SK-N-SH (cell line): ENCODE results near the gene HSF4. TPM values are rescaled to one million over a fixed set of nuclear protein-coding genes. Genes with fewer than 3 reads are reported as not detected.

Experiments
- CTCF ChIA-PET: fragments of 300-600, 350-600 bp; formaldehyde crosslinking; extraction: SDS; loops from one replicate; lab custom pipeline; 2021; lab: Yijun Ruan, JAX
- POLR2A ChIA-PET: fragments of 350-600 bp; sonication (Branson Sonifier 250); formaldehyde crosslinking; extraction: SDS; loops from one replicate; lab custom pipeline; 2020; ENCODE audit warnings: antibody characterized with exemption, inconsistent platforms; lab: Yijun Ruan, JAX
- DNase-seq: peaks from one replicate; pipeline ENCODE4 v3.0.0; 2012
- H2AFZ ChIP-seq: fragments of 200-600 bp; sonication (generic); 2 replicates; pipeline ENCODE4 v1.8.1; 2016; ENCODE audit warnings: antibody characterized with exemption, mild to moderate bottlenecking, low read depth
- H3F3A ChIP-seq: fragments of 200-600 bp; sonication (generic); replicated peaks from 2 replicates; pipeline ENCODE3; 2016; ENCODE audit warnings: antibody characterized with exemption, mild to moderate bottlenecking; ENCODE audit not compliant: insufficient read depth
- H3K27ac ChIP-seq, 2 experiments: fragments of 200-500 bp in 1 of 2; fragments of 200-600 bp in 1 of 2; sonication (Bioruptor generic) in 1 of 2; sonication (generic), shearing (Covaris generic) in 1 of 2; 2 replicates each; pipeline versions ENCODE4 v1.5.1 to v1.6.1; 2014 to 2016; ENCODE audit warnings: low read depth in 2 of 2, inconsistent platforms in 1 of 2, low read length in 1 of 2, mild to moderate bottlenecking in 1 of 2, mixed read lengths in 1 of 2
- H3K27me3 ChIP-seq: fragments of 200-600 bp; sonication (generic), shearing (Covaris generic); 2 replicates; pipeline ENCODE4 v1.6.1; 2016; ENCODE audit warnings: mixed run types; ENCODE audit not compliant: insufficient read depth
- H3K36me3 ChIP-seq, 2 experiments: fragments of 200-500 bp in 1 of 2; fragments of 200-600 bp in 1 of 2; sonication (Bioruptor generic) in 1 of 2; sonication (generic) in 1 of 2; replicated peaks in 1 of 2; 2 replicates each; pipeline versions ENCODE3 to v1.5.1; 2014 to 2016; ENCODE audit warnings: low read length in 1 of 2, mild to moderate bottlenecking in 1 of 2; ENCODE audit not compliant: insufficient read depth in 2 of 2, control insufficient read depth in 1 of 2
- H3K4me1 ChIP-seq, 2 experiments: fragments of 200-500 bp in 1 of 2; fragments of 200-600 bp in 1 of 2; sonication (Bioruptor generic) in 1 of 2; sonication (generic), shearing (Covaris generic) in 1 of 2; 2 replicates each; pipeline versions ENCODE4 v1.5.1 to v1.6.1; 2014 to 2016; ENCODE audit warnings: low read depth in 1 of 2, low read length in 1 of 2, mixed run types in 1 of 2; ENCODE audit not compliant: insufficient read depth in 2 of 2, control insufficient read depth in 1 of 2
- H3K4me2 ChIP-seq: fragments of 200-600 bp; sonication (generic), shearing (Covaris generic); 2 replicates; pipeline ENCODE4 v1.6.1; 2017; ENCODE audit warnings: mixed run types
- H3K4me3 ChIP-seq, 2 experiments: fragments of 200-500 bp in 1 of 2; fragments of 200-600 bp in 1 of 2; sonication (Bioruptor generic) in 1 of 2; sonication (generic), shearing (Covaris generic) in 1 of 2; 2 replicates each; pipeline versions ENCODE4 v1.5.1 to v1.8.1; 2014 to 2016; ENCODE audit warnings: low read depth in 2 of 2, inconsistent platforms in 1 of 2, low read length in 1 of 2, mild to moderate bottlenecking in 1 of 2, mixed read lengths in 1 of 2, moderate library complexity in 1 of 2
- H3K79me2 ChIP-seq: fragments of 200-600 bp; sonication (generic); 2 replicates; pipeline ENCODE4 v1.8.1; 2017; ENCODE audit warnings: mild to moderate bottlenecking; ENCODE audit not compliant: insufficient read depth
- H3K9ac ChIP-seq: fragments of 200-600 bp; sonication (generic); 2 replicates; pipeline ENCODE4 v1.6.1; 2017; ENCODE audit warnings: mixed run types
- H3K9me2 ChIP-seq: fragments of 200-600 bp; sonication (generic); 2 replicates; pipeline ENCODE4 v1.6.1; 2017; ENCODE audit warnings: mixed run types
- H3K9me3 ChIP-seq: fragments of 200-600 bp; sonication (generic); 2 replicates; pipeline ENCODE4 v1.6.1; 2017; ENCODE audit warnings: mixed run types, mild to moderate bottlenecking, moderate library complexity
- H4K20me1 ChIP-seq: fragments of 200-600 bp; sonication (generic); 2 replicates; pipeline ENCODE4 v1.6.1; 2017; ENCODE audit warnings: mild to moderate bottlenecking, mixed run types; ENCODE audit not compliant: insufficient read depth
- CTCF ChIP-seq: fragments of 200-600 bp; sonication (generic); IDR thresholded peaks from 2 replicates; pipeline ENCODE4 v1.6.1; 2017; ENCODE audit warnings: antibody characterized with exemption, mild to moderate bottlenecking, moderate library complexity
- EP300 ChIP-seq, 2 experiments: IDR thresholded peaks; 2 replicates each; pipeline versions ENCODE4 v1.4.0 to v1.6.1; 2012; ENCODE audit warnings: borderline replicate concordance in 1 of 2, low read depth in 1 of 2, low read length in 1 of 2
- GABPA ChIP-seq: IDR thresholded peaks from 2 replicates; pipeline ENCODE4 v1.4.0; 2012; ENCODE audit warnings: low read depth, mild to moderate bottlenecking
- JUND ChIP-seq: IDR thresholded peaks from 2 replicates; pipeline ENCODE4 v1.4.0; 2012
- MAX ChIP-seq: IDR thresholded peaks from 2 replicates; pipeline ENCODE4 v1.4.0; 2012; ENCODE audit warnings: low read depth
- MXI1 ChIP-seq: IDR thresholded peaks from 2 replicates; pipeline ENCODE4 v1.6.1; 2012; ENCODE audit warnings: mild to moderate bottlenecking, low read depth, low read length, improper control_type of control experiment
- NFIC ChIP-seq: IDR thresholded peaks from 2 replicates; pipeline ENCODE4 v1.4.0; 2012; ENCODE audit warnings: borderline replicate concordance
- NRF1 ChIP-seq: IDR thresholded peaks from 2 replicates; pipeline ENCODE4 v1.6.1; 2012; ENCODE audit warnings: low read depth, mild to moderate bottlenecking, low read length
- PBX3 ChIP-seq: IDR thresholded peaks from 2 replicates; pipeline ENCODE4; 2012
- POLR2AphosphoS5 ChIP-seq: IDR thresholded peaks from 2 replicates; pipeline ENCODE4 v1.6.1; 2012; ENCODE audit warnings: low read depth, low read length
- RCOR1 ChIP-seq: fragments of 150-350 bp; IDR thresholded peaks from 2 replicates; pipeline ENCODE4 v1.6.1; 2017; ENCODE audit warnings: antibody characterized with exemption, low read length
- RXRA ChIP-seq: IDR thresholded peaks from 2 replicates; pipeline ENCODE4 v1.4.0; 2012; ENCODE audit warnings: low read depth, mild to moderate bottlenecking, borderline replicate concordance
- SIN3A ChIP-seq: IDR thresholded peaks from 2 replicates; pipeline ENCODE4 v1.6.1; 2012; ENCODE audit warnings: low read depth, mild to moderate bottlenecking, low read length, moderate library complexity, borderline replicate concordance
- TAF1 ChIP-seq: IDR thresholded peaks from 2 replicates; pipeline ENCODE4 v1.6.1; 2012; ENCODE audit warnings: low read depth, mild to moderate bottlenecking, low read length, moderate library complexity, borderline replicate concordance
- TEAD4 ChIP-seq: IDR thresholded peaks from 2 replicates; pipeline ENCODE4 v1.4.0; 2012; ENCODE audit warnings: mild to moderate bottlenecking, borderline replicate concordance; ENCODE audit not compliant: insufficient read depth
- USF1 ChIP-seq: IDR thresholded peaks from 2 replicates; pipeline ENCODE4 v1.4.0; 2012; ENCODE audit warnings: low read depth, borderline replicate concordance
- USF2 ChIP-seq: fragments of 150-350 bp; IDR thresholded peaks from 2 replicates; pipeline ENCODE4 v1.6.1; 2017; ENCODE audit warnings: antibody characterized with exemption, low read length, low read depth, borderline replicate concordance
- YY1 ChIP-seq: IDR thresholded peaks from 2 replicates; pipeline ENCODE4 v1.4.0; 2012; ENCODE audit warnings: low read depth, mild to moderate bottlenecking
- ZBTB33 ChIP-seq: IDR thresholded peaks from 2 replicates; pipeline ENCODE4 v1.4.0; 2012; ENCODE audit warnings: low read depth, borderline replicate concordance
- WGBS: methylation state at CpG from one replicate; pipeline ENCODE4 v1.1.6; 2017; ENCODE audit warnings: low lambda C conversion rate; 5-methylcytosine and 5-hydroxymethylcytosine counted together
- polyA plus RNA-seq, 3 experiments: library from polyadenylated mRNA; depleted of rRNA; stranded (reverse); fragments of >200 nt; gene quantifications; 2 replicates each; pipeline ENCODE4 v1.2.3, GENCODE V29; 2012

The HSF4 gene
- polyA plus RNA-seq, 1 of the 3 experiments (the other 2 are of a cell fraction) = 33.4 TPM

- TF ChIP-seq USF2 (no peak), POLR2AphosphoS5 (no peak), CTCF (no peak), TEAD4 (no peak)
Observed at GRCh38 chr16:67206838-67207248, 42.3 kb downstream of the HSF4 start (continued).

- H3K9ac ChIP-seq = no peak overlapping the region
- no peaks in the 10 kb centered on the region for H3K79me2 ChIP-seq
- POLR2A ChIA-PET = interaction anchor here (1.0 to 4.0 kb wide), 5 partner anchors 8 to 20 kb away, joined by 4 to 21 read pairs (median 7); partner anchors contain the start of gene TMEM208
- H3K36me3 ChIP-seq = peaks cover 0 to 17% of the 10 kb centered on the region in 2 experiments
- H3K27ac ChIP-seq = peak overlapping the region in 1 of 2 experiments; percentile 30; a peak in 1 of 4 replicates
- CTCF ChIA-PET = interaction anchor here (0.6 to 1.4 kb wide), 5 partner anchors 11 to 190 kb away, joined by 3 to 5 read pairs (median 3); partner anchors contain the start of gene TMEM208
- no peaks in the 10 kb centered on the region for H3K9me2 ChIP-seq
- peak; percentile 52 for DNase-seq
- H2AFZ ChIP-seq = no peak overlapping the region
- no peaks in the 10 kb centered on the region for H3K27me3 ChIP-seq
- no peak overlapping the region for H3K4me3 ChIP-seq
- peaks cover 4% of the 10 kb centered on the region for H3F3A ChIP-seq
- H3K4me2 ChIP-seq = no peak overlapping the region
- no peaks in the 10 kb centered on the region for H4K20me1 ChIP-seq
- peaks cover 8 to 11% of the 10 kb centered on the region in 2 experiments; a peak in 2 of 4 replicates for H3K4me1 ChIP-seq
- WGBS = 57% methylated on average over 7 of the region's 21 CpGs
- H3K9me3 ChIP-seq = no peaks in the 10 kb centered on the region
- no peak for TF ChIP-seq RXRA
- TF ChIP-seq GABPA = no peak
- TF ChIP-seq NRF1 = no peak
- no peak for TF ChIP-seq CTCF
- no peak for TF ChIP-seq PBX3
- TF ChIP-seq JUND = no peak
- no peak for TF ChIP-seq RCOR1
- no peak for TF ChIP-seq USF1
- TF ChIP-seq EP300 (IDR thresholded peaks at IDR 0.05; ENCODE audit: borderline replicate concordance in 1 of 2, low read depth in 1 of 2, low read length in 1 of 2) = no peak
- TF ChIP-seq MXI1 = no peak
- TF ChIP-seq NFIC = no peak
- TF ChIP-seq ZBTB33 = no peak
- no peak for TF ChIP-seq TEAD4
- TF ChIP-seq TAF1 = no peak
- TF ChIP-seq YY1 = no peak
- no peak for TF ChIP-seq SIN3A
- no peak for TF ChIP-seq MAX
Observed at GRCh38 chr16:67207249-67208091, 42.9 kb downstream of the HSF4 start.
